Measurements from ENCODE around the gene INSR. TPM values are rescaled to one million over a fixed set of nuclear protein-coding genes. Genes with fewer than 3 reads are reported as not detected.
A peak's percentile ranks its signal among the peaks of the same experiment; 100 is the strongest.

INSR gene
- total and polyA plus RNA-seq, 5 donors from 2014 or later: 0.02 to 0.44 (median 0.10) TPM; not detected in 2

DNA sequence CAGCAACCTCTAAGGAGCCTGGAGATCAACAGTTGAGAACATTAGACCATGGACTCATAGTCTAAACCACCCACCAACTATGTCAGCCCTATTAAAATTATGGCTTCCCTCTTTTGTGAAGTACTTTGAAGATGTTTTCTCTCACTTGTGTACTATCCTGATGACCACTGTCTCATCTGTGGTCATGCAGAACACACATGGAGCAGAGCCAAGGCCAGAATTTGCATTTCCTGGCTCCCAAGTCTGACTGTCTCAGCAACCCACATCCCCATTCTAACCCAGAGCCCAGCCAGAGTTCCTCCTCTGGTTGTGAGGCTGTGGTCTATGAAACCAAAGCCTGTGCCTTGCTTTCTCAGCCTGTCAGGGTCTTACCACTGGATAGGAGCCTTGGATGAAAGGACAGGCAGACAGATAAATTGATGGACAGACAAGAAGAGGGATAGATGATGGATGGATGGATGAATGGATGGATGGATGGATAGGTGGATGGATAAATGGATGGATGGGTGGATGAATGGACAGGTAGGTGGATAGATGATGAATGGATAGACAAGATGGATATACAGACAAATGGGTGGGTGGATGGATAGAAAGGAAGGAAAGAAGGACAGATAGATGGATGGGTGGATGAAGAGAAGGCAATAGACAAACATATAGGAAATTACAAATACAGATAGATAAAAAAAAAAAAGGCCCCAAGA lies 189.3 kb downstream of the INSR start:
- Mint-ChIP-seq H3K36me3 (no peaks in the 10 kb centered on the region), H3K27me3 (peaks cover 6% of the 10 kb centered on the region), H3K4me1 (peaks cover 4 to 16% (median 9%) of the 10 kb centered on the region in 4 donors), H3K9me3 (no peaks in the 10 kb centered on the region), H3K27ac (no peak overlapping the region), H3K4me3 (no peak overlapping the region)
- DNase-seq: no peak
- no peaks in the 10 kb centered on the region for H3K27me3 ChIP-seq (ENCODE audit: control insufficient read depth, insufficient read depth, low read length)
- peaks cover 10% of the 10 kb centered on the region for H3K4me1 ChIP-seq (ENCODE audit: control insufficient read depth, insufficient read depth, low read length, poor library complexity, severe bottlenecking)
- no peak overlapping the region for H3K4me3 ChIP-seq (ENCODE audit: low read depth, low read length)
- no peak for ATAC-seq (ENCODE audit: low read depth in 2 of 2)
- H3K9me3 ChIP-seq (ENCODE audit: control insufficient read depth in 2 of 2, low read length in 2 of 2): no peaks in the 10 kb centered on the region
- H3K27ac ChIP-seq (ENCODE audit: insufficient read depth, low read length, poor library complexity, severe bottlenecking): no peak overlapping the region
- H3K36me3 ChIP-seq (ENCODE audit: control insufficient read depth, insufficient read depth, low read length): no peaks in the 10 kb centered on the region

- Histone ChIP-seq H3K4me3 (ENCODE audit: low read depth, low read length) (peak overlapping the region; percentile 38), H3K27me3 (ENCODE audit: control insufficient read depth, insufficient read depth, low read length) (no peaks in the 10 kb centered on the region), H3K4me1 (ENCODE audit: control insufficient read depth, insufficient read depth, low read length, poor library complexity, severe bottlenecking) (peaks cover 20% of the 10 kb centered on the region), H3K36me3 (ENCODE audit: control insufficient read depth, insufficient read depth, low read length) (no peaks in the 10 kb centered on the region), H3K9me3 (ENCODE audit: control insufficient read depth in 2 of 2, low read length in 2 of 2) (peaks cover 0 to 8% of the 10 kb centered on the region in 2 experiments), H3K27ac (ENCODE audit: insufficient read depth, low read length, poor library complexity, severe bottlenecking) (no peak overlapping the region)
- H3K4me3 Mint-ChIP-seq: peak overlapping the region; percentile 52 to 89 (median 58)
- peaks cover 5 to 33% (median 19%) of the 10 kb centered on the region in 4 donors for H3K4me1 Mint-ChIP-seq
- H3K27ac Mint-ChIP-seq: peak overlapping the region in 2 of 3 donors; percentile 24 to 52
- ATAC-seq (ENCODE audit: low read depth in 2 of 2): no peak
- peaks cover 14% of the 10 kb centered on the region for H3K27me3 Mint-ChIP-seq
- peaks cover 4% of the 10 kb centered on the region for H3K36me3 Mint-ChIP-seq
- H3K9me3 Mint-ChIP-seq: peaks cover 2 to 13% (median 10%) of the 10 kb centered on the region in 7 donors
- DNase-seq: peak in 1 of 3 donors; percentile 36
Observed at GRCh38 chr19:7101498-7102253, 192.5 kb downstream of the INSR start.

DNA sequence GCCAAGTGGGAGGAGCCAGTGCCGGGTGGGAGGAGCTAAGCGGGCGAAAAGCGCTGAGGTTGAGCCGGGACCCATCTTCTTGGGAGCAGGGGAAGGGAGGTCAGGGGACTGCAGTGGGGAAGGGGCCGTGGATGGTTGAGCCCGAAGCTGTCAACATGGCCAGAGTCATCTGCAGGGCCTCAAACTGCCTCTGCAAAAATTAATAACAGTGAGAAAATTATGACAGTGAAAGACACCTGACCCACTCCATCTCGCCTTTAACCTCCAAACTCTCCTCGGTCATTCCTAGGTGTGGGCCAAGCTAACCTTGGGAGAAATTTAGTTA lies 194.7 kb downstream of the INSR start:
- Histone ChIP-seq H3K36me3 (ENCODE audit: control insufficient read depth, insufficient read depth, low read length) (no peaks in the 10 kb centered on the region), H3K9me3 (ENCODE audit: control insufficient read depth in 2 of 2, low read length in 2 of 2) (peaks cover 6 to 18% of the 10 kb centered on the region in 2 experiments), H3K4me1 (ENCODE audit: control insufficient read depth, insufficient read depth, low read length, poor library complexity, severe bottlenecking) (peaks cover 20% of the 10 kb centered on the region), H3K27me3 (ENCODE audit: control insufficient read depth, insufficient read depth, low read length) (no peaks in the 10 kb centered on the region), H3K27ac (ENCODE audit: insufficient read depth, low read length, poor library complexity, severe bottlenecking) (peak overlapping the region; percentile 80), H3K4me3 (ENCODE audit: low read depth, low read length) (peak overlapping the region; percentile 47)
- peaks cover 8% of the 10 kb centered on the region for H3K36me3 Mint-ChIP-seq
- H3K4me1 Mint-ChIP-seq: peaks cover 5 to 33% (median 19%) of the 10 kb centered on the region in 4 donors
- peaks cover 14% of the 10 kb centered on the region for H3K27me3 Mint-ChIP-seq
- peaks cover 3 to 34% (median 12%) of the 10 kb centered on the region in 7 donors for H3K9me3 Mint-ChIP-seq
- peak overlapping the region; percentile 69 to 96 (median 92) for H3K27ac Mint-ChIP-seq
- ATAC-seq (ENCODE audit: low read depth in 2 of 2) (no peak), DNase-seq (no peak)
- H3K4me3 Mint-ChIP-seq: peak overlapping the region; percentile 85 to 99 (median 94)

- Histone ChIP-seq H3K9me3 (ENCODE audit: control insufficient read depth in 2 of 2, low read length in 2 of 2) (peaks cover 9 to 24% of the 10 kb centered on the region in 2 experiments), H3K27me3 (ENCODE audit: control insufficient read depth, insufficient read depth, low read length) (no peaks in the 10 kb centered on the region), H3K27ac (ENCODE audit: insufficient read depth, low read length, poor library complexity, severe bottlenecking) (peak overlapping the region; percentile 80), H3K4me3 (ENCODE audit: low read depth, low read length) (peak overlapping the region; percentile 62), H3K4me1 (ENCODE audit: control insufficient read depth, insufficient read depth, low read length, poor library complexity, severe bottlenecking) (peaks cover 20% of the 10 kb centered on the region), H3K36me3 (ENCODE audit: control insufficient read depth, insufficient read depth, low read length) (no peaks in the 10 kb centered on the region)
- peaks cover 8% of the 10 kb centered on the region for H3K36me3 Mint-ChIP-seq
- peak; percentile 91 for ATAC-seq (ENCODE audit: low read depth in 2 of 2)
- peak overlapping the region; percentile 92 to 99 (median 96) for H3K27ac Mint-ChIP-seq
- H3K4me3 Mint-ChIP-seq: peak overlapping the region; percentile 85 to 99 (median 94)
- H3K9me3 Mint-ChIP-seq: peaks cover 3 to 36% (median 12%) of the 10 kb centered on the region in 7 donors
- H3K27me3 Mint-ChIP-seq: peaks cover 14% of the 10 kb centered on the region
- H3K4me1 Mint-ChIP-seq: peaks cover 5 to 33% (median 19%) of the 10 kb centered on the region in 4 donors
- peak; percentile 77 to 92 (median 87) for DNase-seq
Observed at GRCh38 chr19:7098701-7099596, 195.3 kb downstream of the INSR start.

- DNase-seq (no peak), ATAC-seq (ENCODE audit: low read depth in 2 of 2) (no peak)
- H3K27ac ChIP-seq (ENCODE audit: insufficient read depth, low read length, poor library complexity, severe bottlenecking): no peak overlapping the region
- Mint-ChIP-seq H3K27me3 (peaks cover 14% of the 10 kb centered on the region), H3K36me3 (peaks cover 8% of the 10 kb centered on the region), H3K9me3 (peaks cover 3 to 41% (median 12%) of the 10 kb centered on the region in 7 donors), H3K4me3 (peak overlapping the region; percentile 85 to 99 (median 94)), H3K27ac (peak overlapping the region; percentile 89 to 96 (median 92)), H3K4me1 (peaks cover 5 to 33% (median 19%) of the 10 kb centered on the region in 4 donors)
- no peaks in the 10 kb centered on the region for H3K27me3 ChIP-seq (ENCODE audit: control insufficient read depth, insufficient read depth, low read length)
- H3K4me1 ChIP-seq (ENCODE audit: control insufficient read depth, insufficient read depth, low read length, poor library complexity, severe bottlenecking): peaks cover 20% of the 10 kb centered on the region
- peak overlapping the region; percentile 62 for H3K4me3 ChIP-seq (ENCODE audit: low read depth, low read length)
- H3K36me3 ChIP-seq (ENCODE audit: control insufficient read depth, insufficient read depth, low read length): no peaks in the 10 kb centered on the region
- H3K9me3 ChIP-seq (ENCODE audit: control insufficient read depth in 2 of 2, low read length in 2 of 2): peaks cover 11 to 31% of the 10 kb centered on the region in 2 experiments
Observed at GRCh38 chr19:7098096-7098495, 196.1 kb downstream of the INSR start.

GRCh38 chr19:7088999-7089398 lies 205.2 kb downstream of the INSR start:
- H3K9me3 Mint-ChIP-seq: peaks cover 0 to 62% (median 9%) of the 10 kb centered on the region in 7 donors

More at GRCh38 chr19:7088999-7089398, 205.2 kb downstream of the INSR start:
- no peak overlapping the region for H3K4me3 ChIP-seq (ENCODE audit: low read depth, low read length)
- no peak overlapping the region for H3K4me3 Mint-ChIP-seq
- no peaks in the 10 kb centered on the region for H3K4me1 ChIP-seq (ENCODE audit: control insufficient read depth, insufficient read depth, low read length, poor library complexity, severe bottlenecking)
- DNase-seq (no peak), ATAC-seq (ENCODE audit: low read depth in 2 of 2) (no peak)
- H3K4me1 Mint-ChIP-seq: no peaks in the 10 kb centered on the region
- no peaks in the 10 kb centered on the region for H3K27me3 ChIP-seq (ENCODE audit: control insufficient read depth, insufficient read depth, low read length)
- H3K9me3 ChIP-seq (ENCODE audit: control insufficient read depth in 2 of 2, low read length in 2 of 2): peaks cover 50 to 91% of the 10 kb centered on the region in 2 experiments
- no peak overlapping the region for H3K27ac Mint-ChIP-seq
- H3K27ac ChIP-seq (ENCODE audit: insufficient read depth, low read length, poor library complexity, severe bottlenecking): no peak overlapping the region
- peaks cover 6% of the 10 kb centered on the region for H3K36me3 Mint-ChIP-seq
- H3K36me3 ChIP-seq (ENCODE audit: control insufficient read depth, insufficient read depth, low read length): peaks cover 6% of the 10 kb centered on the region
- H3K27me3 Mint-ChIP-seq: no peaks in the 10 kb centered on the region
